ENCODE measurements around the gene POC1B.
"Not testable (repeated sequence)": the region's sequence is repeated elsewhere in the genome, so short reads cannot be mapped to it uniquely, and the experiment has no call there.

POC1B gene

DNA sequence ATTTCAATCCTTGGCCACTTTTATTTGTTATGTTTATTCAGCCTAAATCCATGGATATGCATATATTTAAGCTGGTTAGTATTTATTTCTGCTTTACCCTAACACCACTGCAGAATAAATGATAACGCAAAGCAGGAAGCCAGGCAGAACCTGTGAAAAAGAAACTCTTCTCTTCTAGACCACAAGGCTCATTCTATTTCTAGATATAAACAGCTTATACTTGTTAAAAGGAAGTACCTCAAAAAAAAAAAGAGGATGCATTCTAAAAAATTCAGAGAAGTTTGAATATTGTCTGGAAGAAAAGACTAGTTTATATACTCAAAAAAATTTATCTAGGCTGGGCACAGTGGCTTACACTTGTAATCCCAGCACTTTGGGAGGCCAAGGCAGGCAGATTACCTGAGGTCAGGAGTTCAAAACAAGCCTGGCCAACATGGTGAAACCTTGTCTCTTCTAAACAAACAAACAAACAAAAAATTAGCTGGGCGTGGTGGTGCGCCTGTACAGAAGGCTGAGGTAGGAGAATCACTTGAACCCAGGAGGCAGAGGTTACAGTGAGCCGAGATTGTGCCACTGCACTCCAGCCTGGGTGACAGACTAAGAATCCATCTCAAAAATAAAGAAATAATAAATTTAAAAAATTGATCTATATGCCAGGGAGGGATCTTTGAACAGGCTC is 57.1 kb downstream of the POC1B start:
- Histone ChIP-seq H3K4me1 (ENCODE audit: control insufficient read depth in 1 of 2, insufficient read depth in 1 of 2, low read depth in 1 of 2, low read length in 1 of 2) (no peaks in the 10 kb centered on the region), H3K27me3 (no peaks in the 10 kb centered on the region), H3K27ac (no peak overlapping the region), H3K9me3 (no peaks in the 10 kb centered on the region), H3K4me3 (ENCODE audit: low read depth in 1 of 2, low read length in 1 of 2) (no peak overlapping the region), H3K36me3 (peaks cover 4% of the 10 kb centered on the region)
- TF ChIP-seq, protein P1, sequence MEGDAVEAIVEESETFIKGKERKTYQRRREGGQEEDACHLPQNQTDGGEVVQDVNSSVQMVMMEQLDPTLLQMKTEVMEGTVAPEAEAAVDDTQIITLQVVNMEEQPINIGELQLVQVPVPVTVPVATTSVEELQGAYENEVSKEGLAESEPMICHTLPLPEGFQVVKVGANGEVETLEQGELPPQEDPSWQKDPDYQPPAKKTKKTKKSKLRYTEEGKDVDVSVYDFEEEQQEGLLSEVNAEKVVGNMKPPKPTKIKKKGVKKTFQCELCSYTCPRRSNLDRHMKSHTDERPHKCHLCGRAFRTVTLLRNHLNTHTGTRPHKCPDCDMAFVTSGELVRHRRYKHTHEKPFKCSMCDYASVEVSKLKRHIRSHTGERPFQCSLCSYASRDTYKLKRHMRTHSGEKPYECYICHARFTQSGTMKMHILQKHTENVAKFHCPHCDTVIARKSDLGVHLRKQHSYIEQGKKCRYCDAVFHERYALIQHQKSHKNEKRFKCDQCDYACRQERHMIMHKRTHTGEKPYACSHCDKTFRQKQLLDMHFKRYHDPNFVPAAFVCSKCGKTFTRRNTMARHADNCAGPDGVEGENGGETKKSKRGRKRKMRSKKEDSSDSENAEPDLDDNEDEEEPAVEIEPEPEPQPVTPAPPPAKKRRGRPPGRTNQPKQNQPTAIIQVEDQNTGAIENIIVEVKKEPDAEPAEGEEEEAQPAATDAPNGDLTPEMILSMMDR (IDR thresholded peaks at IDR 0.05): no peak

DNA sequence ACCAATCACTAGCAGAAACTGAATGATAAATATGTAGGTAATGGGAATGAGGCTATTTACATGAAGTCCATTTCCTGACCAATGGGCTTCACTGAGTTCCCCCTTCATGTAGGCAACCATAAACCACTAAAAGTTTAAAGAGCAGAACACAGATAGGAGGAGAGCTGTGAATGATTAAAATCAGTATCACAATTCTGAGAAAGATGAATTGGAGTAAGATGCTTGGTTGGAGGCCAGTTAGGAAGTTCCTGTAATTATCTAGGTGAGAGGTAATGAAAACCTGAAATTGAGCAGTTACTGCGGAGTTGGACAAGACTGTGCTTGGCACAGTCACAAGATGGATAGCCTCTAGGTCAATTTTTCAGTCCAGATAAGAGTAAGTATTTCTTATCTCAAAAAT is 57.8 kb downstream of the POC1B start:
- TF ChIP-seq, protein P1 (IDR thresholded peaks at IDR 0.05): no peak
- Histone ChIP-seq H3K4me3 (ENCODE audit: low read depth in 1 of 2, low read length in 1 of 2) (no peak overlapping the region), H3K4me1 (ENCODE audit: control insufficient read depth in 1 of 2, insufficient read depth in 1 of 2, low read depth in 1 of 2, low read length in 1 of 2) (no peaks in the 10 kb centered on the region), H3K36me3 (peaks cover 4% of the 10 kb centered on the region), H3K9me3 (no peaks in the 10 kb centered on the region), H3K27ac (no peak overlapping the region), H3K27me3 (no peaks in the 10 kb centered on the region)

DNA sequence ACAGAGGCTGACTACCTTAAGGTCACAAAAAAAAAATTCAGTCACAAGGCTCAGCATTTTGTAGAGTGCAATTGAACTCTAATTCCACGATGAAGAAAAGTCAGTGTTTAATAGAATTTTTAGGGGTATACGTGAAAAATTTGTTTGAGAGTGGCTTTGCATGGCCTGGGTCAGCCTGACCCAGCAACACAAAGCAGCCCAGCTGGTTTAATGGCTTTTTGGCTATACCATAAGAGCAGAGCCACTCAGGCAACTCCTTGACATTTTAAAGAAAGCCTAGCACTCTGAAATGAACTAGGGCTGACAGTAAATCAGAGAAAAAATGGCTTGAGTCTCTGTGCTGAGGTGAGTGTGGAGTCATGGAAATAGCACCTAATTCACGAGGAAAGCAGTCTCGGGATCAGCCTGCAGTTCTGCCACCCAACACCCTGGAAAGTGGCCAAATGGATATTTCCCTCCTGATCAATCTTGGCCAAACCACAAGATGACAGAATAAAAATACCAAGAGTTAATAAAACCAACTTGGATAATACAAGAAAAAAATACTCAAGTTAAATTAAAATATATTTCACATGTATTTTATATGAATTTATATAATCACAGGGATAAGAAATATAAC is 60.8 kb downstream of the POC1B start:
- TF ChIP-seq, protein P1 (IDR thresholded peaks at IDR 0.05): no peak
- H3K27me3 ChIP-seq: no peaks in the 10 kb centered on the region
- peaks cover 4% of the 10 kb centered on the region for H3K36me3 ChIP-seq

DNA sequence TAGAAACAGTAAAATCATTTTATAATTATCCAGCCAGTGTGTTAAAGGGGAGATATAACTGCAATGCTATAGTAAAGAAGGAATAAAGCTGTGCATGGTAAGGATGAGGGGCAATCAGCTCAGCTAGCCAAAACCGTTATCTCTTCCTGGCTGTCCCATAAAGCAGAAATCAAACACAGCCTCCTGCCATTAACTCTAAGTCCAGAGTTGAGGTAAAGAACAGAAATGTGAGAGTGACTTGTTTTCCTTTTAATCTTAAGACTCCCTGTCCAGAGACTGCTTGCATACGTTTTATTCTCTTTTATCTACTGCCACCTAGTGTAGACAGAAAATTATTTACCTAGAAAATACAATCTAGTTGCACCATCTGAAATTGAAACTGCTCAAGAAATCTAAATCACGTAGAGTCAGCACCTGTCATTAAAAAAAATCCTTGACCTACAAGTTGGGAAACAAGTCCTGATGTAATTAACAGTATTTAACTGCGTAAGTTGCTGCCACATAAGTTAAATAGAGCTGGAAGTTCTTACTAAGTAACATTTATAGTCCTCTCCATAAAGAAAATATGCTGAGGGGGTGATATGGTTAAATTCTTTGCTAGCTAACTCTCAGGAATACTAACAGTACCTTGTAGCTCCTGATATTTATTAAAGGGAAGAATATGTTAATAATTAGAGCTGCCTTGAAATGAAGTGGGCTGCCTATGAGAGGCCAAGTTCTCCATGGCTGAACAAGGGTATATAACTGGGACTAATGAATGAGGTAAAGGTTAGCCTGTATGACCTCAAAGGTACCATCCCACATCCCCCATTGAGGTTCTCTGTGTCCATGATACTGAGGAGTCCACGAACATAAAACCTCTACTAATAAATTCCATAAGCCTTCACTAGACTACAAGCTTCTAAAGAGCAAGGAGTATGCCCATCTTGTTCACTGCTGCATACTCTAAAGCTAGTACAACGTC is 63.9 kb downstream of the POC1B start:
- H3K4me1 ChIP-seq (ENCODE audit: control insufficient read depth in 1 of 2, insufficient read depth in 1 of 2, low read depth in 1 of 2, low read length in 1 of 2): peaks cover 4 to 7% of the 10 kb centered on the region in 2 experiments
- H3K27me3 ChIP-seq: no peaks in the 10 kb centered on the region
- TF ChIP-seq, protein P1 (IDR thresholded peaks at IDR 0.05): peak; percentile 67
- peak overlapping the region; percentile 32 for H3K27ac ChIP-seq
- no peak overlapping the region for H3K4me3 ChIP-seq (ENCODE audit: low read depth in 1 of 2, low read length in 1 of 2)
- H3K9me3 ChIP-seq: no peaks in the 10 kb centered on the region
- H3K36me3 ChIP-seq: no peaks in the 10 kb centered on the region

More for the DNA sequence above, 60.8 kb downstream of the POC1B start:
- Histone ChIP-seq H3K4me3 (ENCODE audit: low read depth in 1 of 2, low read length in 1 of 2) (no peak overlapping the region), H3K9me3 (no peaks in the 10 kb centered on the region), H3K27ac (no peak overlapping the region), H3K4me1 (ENCODE audit: control insufficient read depth in 1 of 2, insufficient read depth in 1 of 2, low read depth in 1 of 2, low read length in 1 of 2) (peaks cover 4 to 7% of the 10 kb centered on the region in 2 experiments)

DNA sequence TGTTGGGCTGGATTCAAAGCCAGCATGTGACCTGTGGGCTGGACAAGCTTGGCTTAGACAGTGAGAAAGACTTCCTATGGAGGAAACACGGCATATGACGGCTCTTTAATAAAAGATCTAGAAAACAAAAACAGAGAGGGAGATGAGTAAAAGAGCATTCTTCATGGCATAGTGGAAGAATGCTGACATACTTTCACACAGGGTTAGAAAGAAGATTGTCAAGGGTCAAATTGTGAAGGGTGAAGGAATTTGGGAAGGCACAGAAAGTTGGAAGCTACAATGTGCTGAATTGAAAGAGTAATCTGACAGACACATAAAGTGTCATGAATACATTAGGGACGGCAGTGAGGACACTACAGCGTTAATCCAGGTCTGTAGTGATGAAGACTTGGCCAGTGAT is 64.7 kb downstream of the POC1B start:
- Histone ChIP-seq H3K27me3 (no peaks in the 10 kb centered on the region), H3K27ac (peak overlapping the region; percentile 32), H3K4me1 (ENCODE audit: control insufficient read depth in 1 of 2, insufficient read depth in 1 of 2, low read depth in 1 of 2, low read length in 1 of 2) (peaks cover 4 to 7% of the 10 kb centered on the region in 2 experiments), H3K36me3 (no peaks in the 10 kb centered on the region), H3K9me3 (no peaks in the 10 kb centered on the region), H3K4me3 (ENCODE audit: low read depth in 1 of 2, low read length in 1 of 2) (no peak overlapping the region)
- TF ChIP-seq, protein P1 (IDR thresholded peaks at IDR 0.05): no peak

DNA sequence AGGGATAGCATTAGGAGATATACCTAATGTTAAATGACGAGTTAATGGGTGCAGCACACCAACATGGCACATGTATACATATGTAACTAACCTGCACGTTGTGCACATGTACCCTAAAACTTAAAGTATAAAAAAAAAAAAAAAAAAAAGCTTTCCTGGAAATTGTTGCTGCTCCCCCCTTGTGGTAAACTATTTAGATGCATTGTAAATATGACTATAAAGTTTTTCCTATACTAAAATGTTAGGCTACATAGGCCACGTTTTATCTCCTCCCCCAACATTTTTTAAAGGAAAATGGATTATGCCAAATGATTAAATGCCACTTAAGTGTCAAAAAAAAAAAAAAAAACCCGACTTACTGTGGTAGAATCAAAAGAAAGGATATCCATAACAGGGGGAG is 66.6 kb downstream of the POC1B start:
- H3K27ac ChIP-seq; H3K4me3 ChIP-seq (ENCODE audit: low read depth in 1 of 2, low read length in 1 of 2); H3K9me3 ChIP-seq; H3K36me3 ChIP-seq; H3K27me3 ChIP-seq; H3K4me1 ChIP-seq (ENCODE audit: control insufficient read depth in 1 of 2, insufficient read depth in 1 of 2, low read depth in 1 of 2, low read length in 1 of 2): not testable (repeated sequence)
